Testis (tissue), 3 donors: ENCODE data around the gene PHACTR3. TPM values are rescaled to one million over a fixed set of nuclear protein-coding genes. Genes with fewer than 3 reads are reported as not detected.

Experiments used
- DNase-seq: peaks from one replicate; pipeline ENCODE4 v3.0.0-alpha.2; 2019
- H3K27ac ChIP-seq, 2 donors: fragments of 200-600 bp; sonication (generic); one replicate each; pipeline ENCODE4 v1.5.1; 2019
- H3K27me3 ChIP-seq: fragments of 200-600 bp; sonication (generic); one replicate; pipeline ENCODE4 v1.5.1; 2019
- H3K36me3 ChIP-seq: fragments of 200-600 bp; sonication (generic); one replicate; pipeline ENCODE4 v1.5.1; 2017; ENCODE audit warnings: low read depth; ENCODE audit errors: missing control alignments
- H3K4me1 ChIP-seq: fragments of 200-600 bp; sonication (generic); one replicate; pipeline ENCODE4 v1.5.1; 2019
- H3K4me3 ChIP-seq, 2 donors: fragments of 200-600 bp; sonication (generic); one replicate each; pipeline ENCODE4 v1.5.1; 2017 to 2019
- H3K9me3 ChIP-seq: fragments of 200-600 bp; sonication (generic); one replicate; pipeline ENCODE4 v1.5.1; 2017
- POLR2A ChIP-seq: fragments of 450-650 bp; IDR thresholded peaks from one replicate; pipeline ENCODE4 v1.6.1; 2017; ENCODE audit warnings: antibody characterized with exemption, mild to moderate bottlenecking, moderate library complexity
- WGBS, 2 donors: methylation state at CpG; one replicate each; pipeline ENCODE4 v1.1.5; 2018; 5-methylcytosine and 5-hydroxymethylcytosine counted together
- intact Hi-C: fragments of 100-400 bp; cut with DNase I; formaldehyde crosslinking; loops from one replicate; pipeline ENCODE4 v1.15.1; 2023; ENCODE audit warnings: low total_unique reads
- polyA plus RNA-seq: library from polyadenylated mRNA; stranded (reverse); fragments of 350-450 nt; fragmentation: Illumina TruSeq; extraction: RNeasy Lipid Tissue Mini Kit (QIAGEN cat#74804); gene quantifications from one replicate; pipeline ENCODE4 v1.2.3, GENCODE V29; 2014; ENCODE audit warnings: low read depth, low replicate concordance; ENCODE audit not compliant: insufficient read depth
- total RNA-seq, 2 donors: library from RNA; depleted of rRNA; stranded (reverse); fragments of >200 nt; gene quantifications; one replicate each; pipeline ENCODE4 v1.2.3, GENCODE V29; 2016
- TF ChIP-seq, protein P1 (sequence below), 3 experiments: fragments of 450-650 bp in 2 of 3; fragments of 200-600 bp in 1 of 3; sonication (generic) in 1 of 3; IDR thresholded peaks; one replicate each; pipeline ENCODE4 v1.5.1; 2016 to 2019; ENCODE audit warnings: antibody characterized with exemption in 3 of 3, mild to moderate bottlenecking in 2 of 3, moderate library complexity in 1 of 3

Gene PHACTR3
- total and polyA plus RNA-seq, 3 donors from 2014 or later: 0.94 to 1.2 (median 1.1) TPM

GRCh38 chr20:59580146-59580946 lies 24.0 kb upstream of the PHACTR3 start:
- WGBS, 2 donors: 67 to 70% methylated on average over 8 of the region's 8 CpGs
- H3K27ac ChIP-seq: no peak overlapping the region
- H3K4me3 ChIP-seq: no peak overlapping the region
- DNase-seq: no peak
- no peaks in the 10 kb centered on the region for H3K9me3 ChIP-seq
- H3K27me3 ChIP-seq: no peaks in the 10 kb centered on the region
- no peaks in the 10 kb centered on the region for H3K36me3 ChIP-seq
- intact Hi-C loops: no loop called here
- TF ChIP-seq POLR2A: no peak
- TF ChIP-seq, protein P1, sequence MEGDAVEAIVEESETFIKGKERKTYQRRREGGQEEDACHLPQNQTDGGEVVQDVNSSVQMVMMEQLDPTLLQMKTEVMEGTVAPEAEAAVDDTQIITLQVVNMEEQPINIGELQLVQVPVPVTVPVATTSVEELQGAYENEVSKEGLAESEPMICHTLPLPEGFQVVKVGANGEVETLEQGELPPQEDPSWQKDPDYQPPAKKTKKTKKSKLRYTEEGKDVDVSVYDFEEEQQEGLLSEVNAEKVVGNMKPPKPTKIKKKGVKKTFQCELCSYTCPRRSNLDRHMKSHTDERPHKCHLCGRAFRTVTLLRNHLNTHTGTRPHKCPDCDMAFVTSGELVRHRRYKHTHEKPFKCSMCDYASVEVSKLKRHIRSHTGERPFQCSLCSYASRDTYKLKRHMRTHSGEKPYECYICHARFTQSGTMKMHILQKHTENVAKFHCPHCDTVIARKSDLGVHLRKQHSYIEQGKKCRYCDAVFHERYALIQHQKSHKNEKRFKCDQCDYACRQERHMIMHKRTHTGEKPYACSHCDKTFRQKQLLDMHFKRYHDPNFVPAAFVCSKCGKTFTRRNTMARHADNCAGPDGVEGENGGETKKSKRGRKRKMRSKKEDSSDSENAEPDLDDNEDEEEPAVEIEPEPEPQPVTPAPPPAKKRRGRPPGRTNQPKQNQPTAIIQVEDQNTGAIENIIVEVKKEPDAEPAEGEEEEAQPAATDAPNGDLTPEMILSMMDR (IDR thresholded peaks at IDR 0.05): no peak
- no peaks in the 10 kb centered on the region for H3K4me1 ChIP-seq

- intact Hi-C loops: no loop called here
Measured at GRCh38 chr20:59580991-59581401, 23.3 kb upstream of the PHACTR3 start.

DNA sequence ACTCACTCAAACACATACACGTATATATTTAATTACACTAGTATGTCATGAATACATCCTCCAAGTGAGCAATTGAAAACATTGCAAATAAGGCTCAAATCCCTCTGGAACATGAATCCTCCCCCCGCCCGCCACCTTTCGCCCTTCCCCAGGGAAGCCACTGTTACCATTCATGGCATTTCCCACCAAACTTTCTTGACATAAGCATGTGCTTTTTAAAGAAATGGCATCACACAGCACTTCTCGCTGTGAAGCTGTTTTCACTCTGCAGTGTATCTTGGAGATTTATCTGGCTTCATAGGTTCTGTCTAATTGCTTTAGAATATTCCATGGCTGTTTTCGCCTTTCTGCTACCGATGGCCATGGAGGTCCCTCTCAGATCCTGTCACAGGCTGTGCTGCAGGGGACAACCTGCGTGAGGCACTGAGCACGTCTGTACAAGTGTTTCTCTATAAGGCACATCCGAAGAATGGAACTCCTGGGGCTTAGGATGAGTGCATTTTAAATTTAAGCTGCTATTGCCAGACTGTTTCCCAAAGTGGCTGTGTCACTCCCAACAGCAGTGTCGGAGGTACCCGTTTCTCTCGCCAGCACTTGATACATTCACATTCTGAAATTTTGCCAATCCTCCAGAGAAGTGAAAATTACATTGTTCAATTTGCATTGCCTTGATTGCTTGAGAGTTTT lies 22.2 kb upstream of the PHACTR3 start:
- WGBS, 2 donors: 75 to 81% methylated on average over 13 of the region's 13 CpGs
- no peak for DNase-seq
- Histone ChIP-seq H3K36me3 (no peaks in the 10 kb centered on the region), H3K27me3 (no peaks in the 10 kb centered on the region), H3K27ac (no peak overlapping the region), H3K9me3 (no peaks in the 10 kb centered on the region), H3K4me1 (no peaks in the 10 kb centered on the region), H3K4me3 (no peak overlapping the region)
- TF ChIP-seq POLR2A: no peak
- TF ChIP-seq, protein P1 (IDR thresholded peaks at IDR 0.05): no peak
- intact Hi-C loops: no loop called here

More at GRCh38 chr20:59580991-59581401, 23.3 kb upstream of the PHACTR3 start:
- WGBS, 2 donors: 88 to 90% methylated on average over 6 to 9 of the region's 9 CpGs
- no peak for TF ChIP-seq POLR2A
- TF ChIP-seq, protein P1 (IDR thresholded peaks at IDR 0.05): no peak
- no peaks in the 10 kb centered on the region for H3K27me3 ChIP-seq
- no peak overlapping the region for H3K27ac ChIP-seq
- no peaks in the 10 kb centered on the region for H3K36me3 ChIP-seq
- DNase-seq: no peak
- no peaks in the 10 kb centered on the region for H3K9me3 ChIP-seq
- H3K4me1 ChIP-seq: no peaks in the 10 kb centered on the region
- H3K4me3 ChIP-seq: no peak overlapping the region

DNA sequence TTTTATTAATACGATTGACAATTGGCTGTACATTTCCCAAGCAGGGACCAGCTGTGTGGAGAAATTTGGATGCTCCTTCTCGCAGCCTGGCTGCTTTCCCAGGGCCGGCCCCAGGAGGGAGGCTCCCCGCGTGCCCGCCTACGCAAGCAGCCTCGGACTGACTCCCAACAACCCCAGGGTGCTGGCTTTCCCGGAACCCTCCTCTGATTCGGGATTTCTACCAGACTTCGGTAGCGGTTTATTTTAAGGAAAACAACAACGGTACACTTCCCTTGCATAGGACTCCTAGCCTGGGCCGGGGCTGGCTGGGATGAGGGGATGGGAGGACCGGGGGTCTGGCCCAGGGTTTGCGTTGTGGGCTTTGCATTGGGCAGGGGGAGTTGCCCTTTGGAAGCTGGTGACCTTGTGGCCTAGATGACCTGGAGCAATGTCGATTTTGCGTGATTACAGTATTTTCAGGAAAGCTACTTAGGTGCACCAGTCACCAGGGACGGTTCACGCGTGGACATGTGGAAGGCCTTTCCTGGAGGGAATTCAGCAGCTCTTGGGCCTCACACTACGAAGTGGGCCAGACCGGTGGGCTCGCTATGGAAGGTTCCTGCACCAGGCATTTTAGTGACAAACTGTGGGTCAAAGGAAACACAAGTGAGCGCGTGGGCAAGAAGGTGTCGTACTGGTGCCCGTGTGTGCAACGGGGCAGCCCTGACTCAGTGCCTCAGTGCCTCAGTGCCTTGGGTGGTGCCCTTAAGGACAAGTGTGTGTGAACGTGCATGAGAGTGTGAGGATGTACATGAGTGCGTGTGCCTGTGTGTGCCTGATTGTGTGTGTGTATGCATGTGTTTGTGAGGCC lies 20.7 kb upstream of the PHACTR3 start:
- H3K4me1 ChIP-seq: no peaks in the 10 kb centered on the region
- TF ChIP-seq, protein P1 (IDR thresholded peaks at IDR 0.05): no peak
- no peak for TF ChIP-seq POLR2A
- 60 to 75% methylated on average over 31 of the region's 31 CpGs for WGBS, 2 donors
- H3K4me3 ChIP-seq: no peak overlapping the region
- no peaks in the 10 kb centered on the region for H3K27me3 ChIP-seq
- no peak overlapping the region for H3K27ac ChIP-seq
- DNase-seq: peak; percentile 67
- H3K36me3 ChIP-seq: no peaks in the 10 kb centered on the region
- no peaks in the 10 kb centered on the region for H3K9me3 ChIP-seq
- intact Hi-C loops: no loop called here
